Measurements from ENCODE around the gene TRAPPC3. TPM values are rescaled to one million over a fixed set of nuclear protein-coding genes. Genes with fewer than 3 reads are reported as not detected.

TRAPPC3 gene
- total and polyA plus RNA-seq, 9 of the 15 experiments (the other 6 are each of a cell fraction or from before 2014, with no cell fraction given), result 20.6 to 141 (median 112) TPM

DNA sequence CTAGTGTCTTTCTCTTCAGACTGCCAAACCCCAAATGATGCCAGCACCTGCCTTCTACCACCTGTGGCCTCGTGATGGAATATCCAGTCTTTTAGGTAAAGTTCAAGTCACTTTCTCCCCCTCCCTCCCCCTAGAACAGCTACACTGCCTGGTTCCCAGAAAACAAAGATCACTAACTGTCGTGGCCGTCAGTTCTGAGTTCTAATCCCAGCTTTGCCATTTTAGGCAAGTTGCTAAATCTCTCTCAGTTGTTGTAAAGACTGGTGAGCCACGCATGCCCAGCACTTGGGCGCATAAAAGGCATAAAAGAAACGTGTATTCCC, 648 bp upstream of the TRAPPC3 start:
- BruUV-seq (replicated peaks), result no TSS peak
- peak overlapping the region; percentile 93 for H2AFZ ChIP-seq (ENCODE audit: low read depth, low read length)
- peak in 1 of 4 experiments; percentile 44 for DNase-seq (ENCODE audit: extremely low read depth in 1 of 4, low spot score in 3 of 4)
- TF ChIP-seq, protein P1, sequence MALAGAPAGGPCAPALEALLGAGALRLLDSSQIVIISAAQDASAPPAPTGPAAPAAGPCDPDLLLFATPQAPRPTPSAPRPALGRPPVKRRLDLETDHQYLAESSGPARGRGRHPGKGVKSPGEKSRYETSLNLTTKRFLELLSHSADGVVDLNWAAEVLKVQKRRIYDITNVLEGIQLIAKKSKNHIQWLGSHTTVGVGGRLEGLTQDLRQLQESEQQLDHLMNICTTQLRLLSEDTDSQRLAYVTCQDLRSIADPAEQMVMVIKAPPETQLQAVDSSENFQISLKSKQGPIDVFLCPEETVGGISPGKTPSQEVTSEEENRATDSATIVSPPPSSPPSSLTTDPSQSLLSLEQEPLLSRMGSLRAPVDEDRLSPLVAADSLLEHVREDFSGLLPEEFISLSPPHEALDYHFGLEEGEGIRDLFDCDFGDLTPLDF (CRISPR knock-in tag; IDR thresholded peaks at IDR 0.05), result no peak
- TF ChIP-seq, protein P2, sequence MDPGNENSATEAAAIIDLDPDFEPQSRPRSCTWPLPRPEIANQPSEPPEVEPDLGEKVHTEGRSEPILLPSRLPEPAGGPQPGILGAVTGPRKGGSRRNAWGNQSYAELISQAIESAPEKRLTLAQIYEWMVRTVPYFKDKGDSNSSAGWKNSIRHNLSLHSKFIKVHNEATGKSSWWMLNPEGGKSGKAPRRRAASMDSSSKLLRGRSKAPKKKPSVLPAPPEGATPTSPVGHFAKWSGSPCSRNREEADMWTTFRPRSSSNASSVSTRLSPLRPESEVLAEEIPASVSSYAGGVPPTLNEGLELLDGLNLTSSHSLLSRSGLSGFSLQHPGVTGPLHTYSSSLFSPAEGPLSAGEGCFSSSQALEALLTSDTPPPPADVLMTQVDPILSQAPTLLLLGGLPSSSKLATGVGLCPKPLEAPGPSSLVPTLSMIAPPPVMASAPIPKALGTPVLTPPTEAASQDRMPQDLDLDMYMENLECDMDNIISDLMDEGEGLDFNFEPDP (CRISPR knock-in tag; IDR thresholded peaks at IDR 0.05), result 0 out of 2 replicates have a peak, but pooled peaks have one; percentile 43
- TF ChIP-seq, protein P3, sequence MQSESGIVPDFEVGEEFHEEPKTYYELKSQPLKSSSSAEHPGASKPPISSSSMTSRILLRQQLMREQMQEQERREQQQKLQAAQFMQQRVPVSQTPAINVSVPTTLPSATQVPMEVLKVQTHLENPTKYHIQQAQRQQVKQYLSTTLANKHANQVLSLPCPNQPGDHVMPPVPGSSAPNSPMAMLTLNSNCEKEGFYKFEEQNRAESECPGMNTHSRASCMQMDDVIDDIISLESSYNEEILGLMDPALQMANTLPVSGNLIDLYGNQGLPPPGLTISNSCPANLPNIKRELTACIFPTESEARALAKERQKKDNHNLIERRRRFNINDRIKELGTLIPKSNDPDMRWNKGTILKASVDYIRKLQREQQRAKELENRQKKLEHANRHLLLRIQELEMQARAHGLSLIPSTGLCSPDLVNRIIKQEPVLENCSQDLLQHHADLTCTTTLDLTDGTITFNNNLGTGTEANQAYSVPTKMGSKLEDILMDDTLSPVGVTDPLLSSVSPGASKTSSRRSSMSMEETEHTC (IDR thresholded peaks at IDR 0.05), result 0 out of 2 replicates have a peak, but pooled peaks have one; percentile 1
- TF ChIP-seq HDAC2 (IDR thresholded peaks at IDR 0.05) (0 out of 2 replicates have a peak, but pooled peaks have one; percentile 36), NBN (IDR thresholded peaks at IDR 0.05; ENCODE audit: low read depth) (0 out of 2 replicates have a peak, but pooled peaks have one; percentile 13), DMBX1 (CRISPR knock-in tag; IDR thresholded peaks at IDR 0.05; ENCODE audit: borderline replicate concordance) (0 out of 2 replicates have a peak, but pooled peaks have one; percentile 13), SMARCA4 (IDR thresholded peaks at IDR 0.05) (peak; percentile 49; the same call in 1 of the 2 replicates), SMAD3 (CRISPR knock-in tag; conservative IDR thresholded peaks at IDR 0.05) (no peak), ZNF212 (CRISPR knock-in tag; IDR thresholded peaks at IDR 0.05) (no peak)
- TF ChIP-seq, protein P4, sequence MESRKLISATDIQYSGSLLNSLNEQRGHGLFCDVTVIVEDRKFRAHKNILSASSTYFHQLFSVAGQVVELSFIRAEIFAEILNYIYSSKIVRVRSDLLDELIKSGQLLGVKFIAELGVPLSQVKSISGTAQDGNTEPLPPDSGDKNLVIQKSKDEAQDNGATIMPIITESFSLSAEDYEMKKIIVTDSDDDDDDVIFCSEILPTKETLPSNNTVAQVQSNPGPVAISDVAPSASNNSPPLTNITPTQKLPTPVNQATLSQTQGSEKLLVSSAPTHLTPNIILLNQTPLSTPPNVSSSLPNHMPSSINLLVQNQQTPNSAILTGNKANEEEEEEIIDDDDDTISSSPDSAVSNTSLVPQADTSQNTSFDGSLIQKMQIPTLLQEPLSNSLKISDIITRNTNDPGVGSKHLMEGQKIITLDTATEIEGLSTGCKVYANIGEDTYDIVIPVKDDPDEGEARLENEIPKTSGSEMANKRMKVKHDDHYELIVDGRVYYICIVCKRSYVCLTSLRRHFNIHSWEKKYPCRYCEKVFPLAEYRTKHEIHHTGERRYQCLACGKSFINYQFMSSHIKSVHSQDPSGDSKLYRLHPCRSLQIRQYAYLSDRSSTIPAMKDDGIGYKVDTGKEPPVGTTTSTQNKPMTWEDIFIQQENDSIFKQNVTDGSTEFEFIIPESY (CRISPR knock-in tag; IDR thresholded peaks at IDR 0.05), result no peak
- TF ChIP-seq, protein P5, sequence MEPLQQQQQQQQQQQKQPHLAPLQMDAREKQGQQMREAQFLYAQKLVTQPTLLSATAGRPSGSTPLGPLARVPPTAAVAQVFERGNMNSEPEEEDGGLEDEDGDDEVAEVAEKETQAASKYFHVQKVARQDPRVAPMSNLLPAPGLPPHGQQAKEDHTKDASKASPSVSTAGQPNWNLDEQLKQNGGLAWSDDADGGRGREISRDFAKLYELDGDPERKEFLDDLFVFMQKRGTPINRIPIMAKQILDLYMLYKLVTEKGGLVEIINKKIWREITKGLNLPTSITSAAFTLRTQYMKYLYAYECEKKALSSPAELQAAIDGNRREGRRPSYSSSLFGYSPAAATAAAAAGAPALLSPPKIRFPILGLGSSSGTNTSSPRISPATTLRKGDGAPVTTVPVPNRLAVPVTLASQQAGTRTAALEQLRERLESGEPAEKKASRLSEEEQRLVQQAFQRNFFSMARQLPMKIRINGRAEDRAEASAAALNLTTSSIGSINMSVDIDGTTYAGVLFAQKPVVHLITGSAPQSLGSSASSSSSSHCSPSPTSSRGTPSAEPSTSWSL (CRISPR knock-in tag; IDR thresholded peaks at IDR 0.05; ENCODE audit: borderline replicate concordance), result 0 out of 2 replicates have a peak, but pooled peaks have one; percentile 5

More for the DNA sequence above, 648 bp upstream of the TRAPPC3 start:
- H3K4me2 ChIP-seq (ENCODE audit: insufficient read depth, low read length), result peak overlapping the region; percentile 77
- intact Hi-C loops (cut with micrococcal nuclease) (loop anchor here (1.0 to 2.0 kb wide), 4 partner anchors 38 to 270 kb away; partner anchors contain the start of gene THRAP3), in situ Hi-C loops (cut with MboI) (loop anchor here (5.0 kb wide), 1 partner anchor 137 kb away; no protein-coding TSS in a partner anchor)
- H3K9me3 ChIP-seq (replicated peaks; ENCODE audit: control insufficient read depth, insufficient read depth, low read depth, low read length), result no peaks in the 10 kb centered on the region
- POLR2A ChIA-PET, result interaction anchor here (0.6 to 3.5 kb wide), 26 partner anchors 10 to 1325 kb away, joined by 3 to 35 read pairs (median 4); partner anchors contain the start of genes LSM10 and THRAP3
- peak overlapping the region; percentile 58 to 81; a peak in 3 of 4 replicates for H3K9ac ChIP-seq (ENCODE audit: insufficient read depth in 1 of 2, low read depth in 2 of 2, low read length in 2 of 2)
- H3K4me3 ChIP-seq, result no peak overlapping the region; the same call in 1 of the 2 replicates
- WGBS (ENCODE audit: insufficient coverage, low coverage, missing lambda C conversion rate), result 11% methylated on average over 6 of the region's 6 CpGs
- peaks cover 33% of the 10 kb centered on the region for H3K79me2 ChIP-seq (ENCODE audit: control insufficient read depth, insufficient read depth, low read length)
- H3K36me3 ChIP-seq (ENCODE audit: control insufficient read depth, insufficient read depth, low read length), result peaks cover 17% of the 10 kb centered on the region
- FAIRE-seq (no peak), ATAC-seq (no peak)
- peak overlapping the region; percentile 81 for H3K27ac ChIP-seq (ENCODE audit: extremely low read depth, low read depth, low read length)
- no peaks in the 10 kb centered on the region for H3K9me1 ChIP-seq (ENCODE audit: control insufficient read depth, insufficient read depth, low read length)
- peaks cover 36 to 37% of the 10 kb centered on the region in 2 experiments for H3K4me1 ChIP-seq (replicated peaks in 1 of 2; ENCODE audit: control insufficient read depth in 2 of 2, insufficient read depth in 2 of 2, low read length in 2 of 2)
- no peaks in the 10 kb centered on the region for H4K20me1 ChIP-seq (replicated peaks; ENCODE audit: control insufficient read depth, insufficient read depth, low read length)
- CTCF ChIA-PET (ENCODE audit: low intra/inter-chr PET ratio), result interaction anchor here (0.6 to 3.4 kb wide), 7 partner anchors 15 to 374 kb away, joined by 3 to 50 read pairs (median 5); no protein-coding TSS in a partner anchor
- H3K27me3 ChIP-seq (ENCODE audit: control insufficient read depth in 2 of 2, insufficient read depth in 2 of 2, low read length in 2 of 2), result no peaks in the 10 kb centered on the region

All from K562 (cell line).